ENCODE measurements around the gene KCNMA1.

DNA sequence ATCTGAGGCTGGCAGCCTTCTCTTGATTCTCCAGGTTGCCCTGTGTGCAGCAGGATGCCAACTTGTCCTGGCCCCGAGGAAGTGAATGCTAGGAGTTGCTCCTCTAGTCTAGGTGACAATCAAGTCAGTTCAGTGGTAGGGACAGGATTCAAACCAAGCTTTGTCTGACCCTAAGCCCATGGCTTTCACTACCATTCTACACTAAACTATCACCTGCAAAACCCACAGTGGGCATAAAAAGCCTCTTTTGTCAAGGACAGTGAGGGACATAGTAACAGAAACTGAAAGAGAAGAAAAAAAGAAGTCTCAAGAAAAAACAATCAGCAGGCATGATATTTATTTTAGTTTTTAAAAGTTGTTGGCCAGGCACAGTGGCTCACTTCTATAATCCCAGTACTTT is 33.5 kb downstream of the KCNMA1 start:
- TF ChIP-seq, protein P1, sequence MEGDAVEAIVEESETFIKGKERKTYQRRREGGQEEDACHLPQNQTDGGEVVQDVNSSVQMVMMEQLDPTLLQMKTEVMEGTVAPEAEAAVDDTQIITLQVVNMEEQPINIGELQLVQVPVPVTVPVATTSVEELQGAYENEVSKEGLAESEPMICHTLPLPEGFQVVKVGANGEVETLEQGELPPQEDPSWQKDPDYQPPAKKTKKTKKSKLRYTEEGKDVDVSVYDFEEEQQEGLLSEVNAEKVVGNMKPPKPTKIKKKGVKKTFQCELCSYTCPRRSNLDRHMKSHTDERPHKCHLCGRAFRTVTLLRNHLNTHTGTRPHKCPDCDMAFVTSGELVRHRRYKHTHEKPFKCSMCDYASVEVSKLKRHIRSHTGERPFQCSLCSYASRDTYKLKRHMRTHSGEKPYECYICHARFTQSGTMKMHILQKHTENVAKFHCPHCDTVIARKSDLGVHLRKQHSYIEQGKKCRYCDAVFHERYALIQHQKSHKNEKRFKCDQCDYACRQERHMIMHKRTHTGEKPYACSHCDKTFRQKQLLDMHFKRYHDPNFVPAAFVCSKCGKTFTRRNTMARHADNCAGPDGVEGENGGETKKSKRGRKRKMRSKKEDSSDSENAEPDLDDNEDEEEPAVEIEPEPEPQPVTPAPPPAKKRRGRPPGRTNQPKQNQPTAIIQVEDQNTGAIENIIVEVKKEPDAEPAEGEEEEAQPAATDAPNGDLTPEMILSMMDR (conservative IDR thresholded peaks at IDR 0.05): no peak
- no peak for TF ChIP-seq EZH2 (IDR thresholded peaks at IDR 0.05; ENCODE audit: low read depth)

Data from PC-9 (cell line).